Measurements from ENCODE around the gene DLGAP3.

The DLGAP3 gene

DNA sequence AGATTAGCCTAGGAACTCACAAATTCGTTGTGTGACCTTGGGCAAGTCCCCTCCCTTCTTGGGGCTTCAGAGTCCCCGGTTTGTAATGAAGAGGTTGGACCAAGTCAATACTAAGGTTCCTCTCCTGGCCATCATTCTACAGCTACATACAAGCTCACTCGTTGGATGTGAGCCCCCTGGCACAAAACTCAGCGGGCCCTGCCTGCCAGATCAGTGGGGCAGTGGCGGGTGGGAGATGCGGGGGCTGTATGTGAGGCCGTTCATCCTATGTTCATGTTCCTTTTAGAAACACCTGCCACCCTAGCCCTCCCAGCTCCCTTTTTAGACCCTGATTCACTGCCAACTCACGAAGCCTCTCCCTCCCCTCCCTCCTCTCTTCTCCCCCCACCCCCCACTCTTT lies 2.1 kb downstream of the DLGAP3 start:
- H3K9ac ChIP-seq (ENCODE audit: low read depth, low read length, poor library complexity) = no peak overlapping the region
- H3K4me2 ChIP-seq (ENCODE audit: insufficient read depth, low read length, poor library complexity, severe bottlenecking) = no peak overlapping the region
- no peaks in the 10 kb centered on the region for H3K36me3 ChIP-seq (replicated peaks in 1 of 2; ENCODE audit: control insufficient read depth in 2 of 2, insufficient read depth in 2 of 2, low read length in 2 of 2)
- WGBS, 2 donors (ENCODE audit: extremely low coverage in 2 of 2, insufficient read length in 2 of 2, insufficient replicate concordance in 1 of 2) = no CpG with 5 or more reads among the region's 8 CpGs
- no peak overlapping the region for H4K91ac ChIP-seq (ENCODE audit: low read depth, low read length, poor library complexity)
- no peak overlapping the region for H3K14ac ChIP-seq (ENCODE audit: low read length)
- H3K4ac ChIP-seq (ENCODE audit: low read length) = no peak overlapping the region
- no peak overlapping the region for H4K8ac ChIP-seq (ENCODE audit: low read depth, low read length)
- H3K27me3 ChIP-seq (ENCODE audit: control insufficient read depth in 3 of 3, insufficient read depth in 3 of 3, low read depth in 1 of 3, low read length in 3 of 3) = peaks cover 0 to 71% (median 34%) of the 10 kb centered on the region in 3 experiments
- no peak overlapping the region for H3K23ac ChIP-seq (ENCODE audit: low read depth, low read length, poor library complexity)
- H2AK5ac ChIP-seq (ENCODE audit: low read depth, low read length) = no peak overlapping the region
- no peak overlapping the region for H2AFZ ChIP-seq (ENCODE audit: low read length)
- no peaks in the 10 kb centered on the region for H3K9me3 ChIP-seq (replicated peaks in 1 of 2; ENCODE audit: control insufficient read depth in 2 of 2, insufficient read depth in 1 of 2, low read depth in 1 of 2, low read length in 2 of 2)
- no peak overlapping the region for H3K4me3 ChIP-seq (ENCODE audit: low read length in 2 of 2)
- no peak overlapping the region for H2BK5ac ChIP-seq (ENCODE audit: low read length)
- H3K4me1 ChIP-seq (ENCODE audit: control insufficient read depth in 2 of 2, insufficient read depth in 1 of 2, low read depth in 1 of 2, low read length in 2 of 2) = peaks cover 12 to 13% of the 10 kb centered on the region in 2 donors
- no peak overlapping the region for H2BK12ac ChIP-seq (ENCODE audit: low read length)
- no peak overlapping the region for H3K27ac ChIP-seq (replicated peaks; ENCODE audit: low read length)
- DNase-seq (ENCODE audit: low spot score) = no peak
- H2BK120ac ChIP-seq (ENCODE audit: low read depth, low read length) = no peak overlapping the region
- H2BK15ac ChIP-seq (ENCODE audit: low read length) = no peak overlapping the region
- H3K79me1 ChIP-seq (ENCODE audit: low read depth, low read length) = no peaks in the 10 kb centered on the region
- no peak overlapping the region for H3K18ac ChIP-seq (ENCODE audit: low read length)

DNA sequence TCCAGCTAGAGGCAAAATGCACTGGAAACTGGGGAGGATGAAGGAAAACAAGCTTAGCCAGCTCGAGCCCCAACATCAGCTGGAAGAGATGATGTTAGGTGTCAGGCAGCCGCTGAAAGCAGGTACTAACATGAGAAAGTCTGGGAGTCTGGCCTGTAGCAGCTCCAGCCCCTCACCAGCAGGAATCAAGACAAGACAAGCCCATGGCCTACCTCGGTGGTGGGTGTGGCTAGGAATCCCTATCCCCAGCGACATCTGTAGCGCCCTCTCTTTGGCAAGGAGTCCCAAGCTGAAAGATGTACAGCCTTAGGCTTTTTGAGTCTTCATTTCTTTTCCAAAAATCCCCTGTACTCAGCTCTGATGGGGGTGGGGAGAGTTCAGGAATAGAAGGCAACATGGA lies 2.6 kb downstream of the DLGAP3 start:
- Histone ChIP-seq H3K79me1 (ENCODE audit: low read depth, low read length) (no peaks in the 10 kb centered on the region), H3K4me3 (ENCODE audit: low read length in 2 of 2) (no peak overlapping the region), H3K9ac (ENCODE audit: low read depth, low read length, poor library complexity) (no peak overlapping the region), H3K23ac (ENCODE audit: low read depth, low read length, poor library complexity) (no peak overlapping the region), H3K27ac (replicated peaks; ENCODE audit: low read length) (no peak overlapping the region), H4K8ac (ENCODE audit: low read depth, low read length) (no peak overlapping the region), H2AFZ (ENCODE audit: low read length) (no peak overlapping the region), H2AK5ac (ENCODE audit: low read depth, low read length) (no peak overlapping the region), H3K36me3 (replicated peaks in 1 of 2; ENCODE audit: control insufficient read depth in 2 of 2, insufficient read depth in 2 of 2, low read length in 2 of 2) (no peaks in the 10 kb centered on the region), H3K4me2 (ENCODE audit: insufficient read depth, low read length, poor library complexity, severe bottlenecking) (no peak overlapping the region), H2BK120ac (ENCODE audit: low read depth, low read length) (no peak overlapping the region), H4K91ac (ENCODE audit: low read depth, low read length, poor library complexity) (no peak overlapping the region), H3K4me1 (ENCODE audit: control insufficient read depth in 2 of 2, insufficient read depth in 1 of 2, low read depth in 1 of 2, low read length in 2 of 2) (peaks cover 12 to 13% of the 10 kb centered on the region in 2 donors), H3K4ac (ENCODE audit: low read length) (no peak overlapping the region), H3K18ac (ENCODE audit: low read length) (no peak overlapping the region), H2BK15ac (ENCODE audit: low read length) (no peak overlapping the region), H3K27me3 (ENCODE audit: control insufficient read depth in 3 of 3, insufficient read depth in 3 of 3, low read depth in 1 of 3, low read length in 3 of 3) (peaks cover 0 to 68% (median 34%) of the 10 kb centered on the region in 3 experiments), H3K14ac (ENCODE audit: low read length) (no peak overlapping the region), H2BK12ac (ENCODE audit: low read length) (no peak overlapping the region), H3K9me3 (replicated peaks in 1 of 2; ENCODE audit: control insufficient read depth in 2 of 2, insufficient read depth in 1 of 2, low read depth in 1 of 2, low read length in 2 of 2) (no peaks in the 10 kb centered on the region), H2BK5ac (ENCODE audit: low read length) (no peak overlapping the region)
- no peak for DNase-seq (ENCODE audit: low spot score)
- WGBS, 2 donors (ENCODE audit: extremely low coverage in 2 of 2, insufficient read length in 2 of 2, insufficient replicate concordance in 1 of 2) = no CpG with 5 or more reads among the region's 5 CpGs

DNA sequence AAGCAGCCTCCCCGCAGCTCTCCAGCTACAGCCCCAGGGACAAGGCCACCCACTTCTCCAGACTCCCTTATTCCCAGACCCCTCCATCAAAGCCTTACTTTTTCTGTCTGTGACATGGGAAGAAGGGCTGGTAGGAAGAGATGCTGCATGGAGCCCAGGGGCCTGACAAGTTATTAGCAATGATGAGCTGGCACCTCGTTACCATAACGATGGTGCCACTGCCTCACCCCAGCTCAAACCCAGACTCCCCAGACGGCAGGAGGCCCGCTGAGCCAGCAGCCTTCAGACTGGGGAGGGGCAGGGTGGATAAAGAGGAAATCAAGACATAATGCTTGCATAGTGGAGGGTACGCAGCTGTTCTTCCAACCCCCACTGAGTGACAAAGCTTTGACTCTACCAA lies 3.3 kb downstream of the DLGAP3 start:
- H3K4ac ChIP-seq (ENCODE audit: low read length) = no peak overlapping the region
- no peak overlapping the region for H4K91ac ChIP-seq (ENCODE audit: low read depth, low read length, poor library complexity)
- no peak overlapping the region for H2AK5ac ChIP-seq (ENCODE audit: low read depth, low read length)
- no peak overlapping the region for H2BK5ac ChIP-seq (ENCODE audit: low read length)
- no peak overlapping the region for H3K4me3 ChIP-seq (ENCODE audit: low read length in 2 of 2)
- H3K9me3 ChIP-seq (replicated peaks in 1 of 2; ENCODE audit: control insufficient read depth in 2 of 2, insufficient read depth in 1 of 2, low read depth in 1 of 2, low read length in 2 of 2) = no peaks in the 10 kb centered on the region
- H2AFZ ChIP-seq (ENCODE audit: low read length) = no peak overlapping the region
- no peaks in the 10 kb centered on the region for H3K36me3 ChIP-seq (replicated peaks in 1 of 2; ENCODE audit: control insufficient read depth in 2 of 2, insufficient read depth in 2 of 2, low read length in 2 of 2)
- no peak overlapping the region for H2BK15ac ChIP-seq (ENCODE audit: low read length)
- no peak overlapping the region for H2BK12ac ChIP-seq (ENCODE audit: low read length)
- no peak overlapping the region for H3K4me2 ChIP-seq (ENCODE audit: insufficient read depth, low read length, poor library complexity, severe bottlenecking)
- no peak overlapping the region for H3K27ac ChIP-seq (replicated peaks; ENCODE audit: low read length)
- H2BK120ac ChIP-seq (ENCODE audit: low read depth, low read length) = no peak overlapping the region
- H3K18ac ChIP-seq (ENCODE audit: low read length) = no peak overlapping the region
- H3K27me3 ChIP-seq (ENCODE audit: control insufficient read depth in 3 of 3, insufficient read depth in 3 of 3, low read depth in 1 of 3, low read length in 3 of 3) = peaks cover 0 to 61% (median 34%) of the 10 kb centered on the region in 3 experiments
- H3K4me1 ChIP-seq (ENCODE audit: control insufficient read depth in 2 of 2, insufficient read depth in 1 of 2, low read depth in 1 of 2, low read length in 2 of 2) = peaks cover 12 to 13% of the 10 kb centered on the region in 2 donors
- no CpG with 5 or more reads among the region's 6 CpGs for WGBS, 2 donors (ENCODE audit: extremely low coverage in 2 of 2, insufficient read length in 2 of 2, insufficient replicate concordance in 1 of 2)
- H4K8ac ChIP-seq (ENCODE audit: low read depth, low read length) = no peak overlapping the region
- H3K23ac ChIP-seq (ENCODE audit: low read depth, low read length, poor library complexity) = no peak overlapping the region
- H3K14ac ChIP-seq (ENCODE audit: low read length) = no peak overlapping the region
- H3K9ac ChIP-seq (ENCODE audit: low read depth, low read length, poor library complexity) = no peak overlapping the region
- H3K79me1 ChIP-seq (ENCODE audit: low read depth, low read length) = no peaks in the 10 kb centered on the region
- no peak for DNase-seq (ENCODE audit: low spot score)

DNA sequence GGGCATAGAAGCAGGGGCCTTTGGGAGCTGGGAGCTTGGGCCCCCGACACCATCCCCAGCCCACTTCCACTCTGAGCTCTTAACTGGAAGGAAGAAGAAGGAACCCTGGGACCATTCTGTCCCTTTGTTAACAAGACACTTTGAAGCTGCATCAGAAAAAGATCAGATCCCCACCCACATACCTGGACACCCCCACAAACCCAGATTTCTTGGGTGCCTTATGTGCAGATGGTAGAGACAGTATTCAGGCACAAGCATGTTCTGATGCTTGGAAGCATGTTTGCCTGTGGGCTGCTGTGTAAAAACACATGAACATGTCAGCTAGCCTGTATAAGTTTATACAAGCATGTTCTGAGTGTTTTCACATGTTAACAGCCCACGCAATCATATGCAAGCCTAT lies 3.7 kb downstream of the DLGAP3 start:
- H3K9me3 ChIP-seq (replicated peaks in 1 of 2; ENCODE audit: control insufficient read depth in 2 of 2, insufficient read depth in 1 of 2, low read depth in 1 of 2, low read length in 2 of 2) = no peaks in the 10 kb centered on the region
- no peak overlapping the region for H2AFZ ChIP-seq (ENCODE audit: low read length)
- H2BK120ac ChIP-seq (ENCODE audit: low read depth, low read length) = no peak overlapping the region
- H3K4me3 ChIP-seq (ENCODE audit: low read length in 2 of 2) = no peak overlapping the region
- H4K8ac ChIP-seq (ENCODE audit: low read depth, low read length) = no peak overlapping the region
- H3K4me1 ChIP-seq (ENCODE audit: control insufficient read depth in 2 of 2, insufficient read depth in 1 of 2, low read depth in 1 of 2, low read length in 2 of 2) = peaks cover 12 to 13% of the 10 kb centered on the region in 2 donors
- DNase-seq (ENCODE audit: low spot score) = no peak
- no peak overlapping the region for H2BK12ac ChIP-seq (ENCODE audit: low read length)
- no peak overlapping the region for H3K4ac ChIP-seq (ENCODE audit: low read length)
- no CpG with 5 or more reads among the region's 2 CpGs for WGBS, 2 donors (ENCODE audit: extremely low coverage in 2 of 2, insufficient read length in 2 of 2, insufficient replicate concordance in 1 of 2)
- no peak overlapping the region for H4K91ac ChIP-seq (ENCODE audit: low read depth, low read length, poor library complexity)
- H3K23ac ChIP-seq (ENCODE audit: low read depth, low read length, poor library complexity) = no peak overlapping the region
- no peak overlapping the region for H3K9ac ChIP-seq (ENCODE audit: low read depth, low read length, poor library complexity)
- H2BK5ac ChIP-seq (ENCODE audit: low read length) = no peak overlapping the region
- H3K79me1 ChIP-seq (ENCODE audit: low read depth, low read length) = no peaks in the 10 kb centered on the region
- H2AK5ac ChIP-seq (ENCODE audit: low read depth, low read length) = no peak overlapping the region
- no peak overlapping the region for H3K18ac ChIP-seq (ENCODE audit: low read length)
- H3K14ac ChIP-seq (ENCODE audit: low read length) = no peak overlapping the region
- no peaks in the 10 kb centered on the region for H3K36me3 ChIP-seq (replicated peaks in 1 of 2; ENCODE audit: control insufficient read depth in 2 of 2, insufficient read depth in 2 of 2, low read length in 2 of 2)
- no peak overlapping the region for H3K4me2 ChIP-seq (ENCODE audit: insufficient read depth, low read length, poor library complexity, severe bottlenecking)
- no peak overlapping the region for H2BK15ac ChIP-seq (ENCODE audit: low read length)
- no peak overlapping the region for H3K27ac ChIP-seq (replicated peaks; ENCODE audit: low read length)
- H3K27me3 ChIP-seq (ENCODE audit: control insufficient read depth in 3 of 3, insufficient read depth in 3 of 3, low read depth in 1 of 3, low read length in 3 of 3) = peaks cover 0 to 57% (median 30%) of the 10 kb centered on the region in 3 experiments
